GM13976 (cell line): Measurements from ENCODE around the gene LGR6.

Experiments
- DNase-seq: peaks from one replicate; pipeline ENCODE4 v3.0.0; 2012; ENCODE audit warnings: low spot score
- in situ Hi-C: fragments of 300-500 bp; cut with MboI; formaldehyde crosslinking; loops from one replicate; pipeline ENCODE4 v1.12.0; 2022; ENCODE audit warnings: low sequenced_read_pairs, mixed read lengths, inconsistent platforms; ENCODE audit not compliant: unreplicated experiment
- TF ChIP-seq, protein P1 (sequence below): IDR thresholded peaks from 2 replicates; pipeline ENCODE4 v1.5.1; 2012; ENCODE audit warnings: borderline replicate concordance, mild to moderate bottlenecking; ENCODE audit not compliant: insufficient read depth; ENCODE audit errors: extremely low read depth, missing control alignments, control extremely low read depth

LGR6 gene

DNA sequence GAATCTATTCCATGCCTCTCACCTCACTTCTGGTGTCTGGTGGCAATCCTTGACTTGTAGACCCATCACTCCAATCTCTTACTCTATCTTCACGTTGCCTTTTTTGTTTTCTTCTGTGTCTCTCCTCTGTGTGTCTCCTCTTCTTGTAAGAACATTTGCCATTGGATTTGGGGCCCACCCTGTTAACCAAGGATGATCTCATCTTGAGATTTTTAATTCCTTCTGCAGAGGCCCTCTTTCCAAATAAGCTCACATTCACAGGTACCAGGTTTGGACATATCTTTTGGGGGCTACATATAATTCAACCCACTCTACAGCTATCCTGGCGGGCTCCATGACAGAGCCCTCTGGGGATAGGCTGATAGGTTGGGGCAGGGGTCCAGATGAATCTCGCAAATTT, 92.3 kb downstream of the LGR6 start:
- no peak for DNase-seq
- in situ Hi-C loops: no loop called here
- TF ChIP-seq, protein P1, sequence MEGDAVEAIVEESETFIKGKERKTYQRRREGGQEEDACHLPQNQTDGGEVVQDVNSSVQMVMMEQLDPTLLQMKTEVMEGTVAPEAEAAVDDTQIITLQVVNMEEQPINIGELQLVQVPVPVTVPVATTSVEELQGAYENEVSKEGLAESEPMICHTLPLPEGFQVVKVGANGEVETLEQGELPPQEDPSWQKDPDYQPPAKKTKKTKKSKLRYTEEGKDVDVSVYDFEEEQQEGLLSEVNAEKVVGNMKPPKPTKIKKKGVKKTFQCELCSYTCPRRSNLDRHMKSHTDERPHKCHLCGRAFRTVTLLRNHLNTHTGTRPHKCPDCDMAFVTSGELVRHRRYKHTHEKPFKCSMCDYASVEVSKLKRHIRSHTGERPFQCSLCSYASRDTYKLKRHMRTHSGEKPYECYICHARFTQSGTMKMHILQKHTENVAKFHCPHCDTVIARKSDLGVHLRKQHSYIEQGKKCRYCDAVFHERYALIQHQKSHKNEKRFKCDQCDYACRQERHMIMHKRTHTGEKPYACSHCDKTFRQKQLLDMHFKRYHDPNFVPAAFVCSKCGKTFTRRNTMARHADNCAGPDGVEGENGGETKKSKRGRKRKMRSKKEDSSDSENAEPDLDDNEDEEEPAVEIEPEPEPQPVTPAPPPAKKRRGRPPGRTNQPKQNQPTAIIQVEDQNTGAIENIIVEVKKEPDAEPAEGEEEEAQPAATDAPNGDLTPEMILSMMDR: no peak

DNA sequence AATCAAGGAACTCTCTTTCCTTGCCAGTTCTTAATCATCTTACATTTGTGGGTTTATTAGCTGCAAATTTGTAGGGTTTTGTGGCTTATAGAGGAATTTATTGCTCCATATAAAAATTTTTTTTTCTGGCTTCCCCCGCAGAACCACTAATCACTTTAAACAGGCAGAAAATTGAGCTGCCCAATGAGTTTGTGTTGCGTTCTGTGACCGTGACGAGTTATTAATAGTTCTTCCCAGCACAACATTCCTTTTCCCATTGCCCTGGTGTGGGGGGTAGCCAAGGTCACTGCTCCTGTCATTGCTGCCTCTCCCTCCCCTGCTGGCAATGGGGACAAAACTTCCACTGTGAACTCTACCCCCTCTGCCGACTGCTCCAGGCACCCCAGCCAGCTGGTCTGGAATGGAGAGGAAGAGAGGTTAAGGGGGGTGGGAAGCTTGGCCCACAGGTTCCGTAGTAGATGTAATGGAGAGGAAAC, 93.1 kb downstream of the LGR6 start:
- DNase-seq: no peak
- in situ Hi-C loops: no loop called here
- TF ChIP-seq, protein P1: no peak

DNA sequence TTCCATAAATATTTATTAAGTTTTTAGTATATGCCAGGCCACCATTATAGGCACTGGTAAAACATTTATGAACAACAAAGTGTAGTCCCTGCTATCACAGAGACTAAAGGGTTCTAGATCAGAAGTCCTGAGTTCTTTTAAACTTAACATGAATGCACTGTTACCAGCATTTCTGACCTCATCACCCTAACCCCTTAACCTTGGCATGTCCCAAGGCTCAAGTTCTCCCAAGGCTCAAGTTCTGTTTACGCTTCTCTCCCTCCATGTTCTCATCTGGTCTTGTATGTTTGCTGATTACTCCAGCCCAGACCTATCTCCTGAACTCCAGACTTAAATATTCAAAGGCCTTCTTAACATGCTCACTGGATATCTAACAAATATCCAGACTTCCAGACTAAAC, 93.6 kb downstream of the LGR6 start:
- in situ Hi-C loops: no loop called here
- DNase-seq: no peak
- TF ChIP-seq, protein P1: no peak

- in situ Hi-C loops: no loop called here
- no peak for DNase-seq
- TF ChIP-seq, protein P1: no peak
These were observed 94.6 kb downstream of the LGR6 start for GRCh38 chr1:202288177-202288576.

DNA sequence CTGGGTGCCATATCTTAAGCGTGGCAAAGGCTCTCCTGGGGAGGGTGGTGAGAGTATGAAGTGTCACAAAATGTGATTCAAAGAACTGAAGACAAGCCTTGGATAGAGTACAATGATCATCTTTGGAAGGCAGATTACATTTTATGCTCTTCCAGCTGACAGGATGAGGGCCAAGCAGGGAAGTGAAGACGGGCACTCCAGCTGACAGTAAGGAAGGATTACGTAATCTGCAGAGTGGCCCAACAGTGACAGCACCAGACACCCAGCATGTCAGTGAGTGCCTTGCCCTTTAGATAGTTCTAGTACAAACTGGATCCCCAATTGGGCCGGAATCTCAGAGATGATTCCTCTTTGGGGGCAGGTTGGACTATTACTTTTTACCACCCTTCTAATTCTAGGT, 95.4 kb downstream of the LGR6 start:
- TF ChIP-seq, protein P1: no peak
- in situ Hi-C loops: no loop called here
- no peak for DNase-seq

DNA sequence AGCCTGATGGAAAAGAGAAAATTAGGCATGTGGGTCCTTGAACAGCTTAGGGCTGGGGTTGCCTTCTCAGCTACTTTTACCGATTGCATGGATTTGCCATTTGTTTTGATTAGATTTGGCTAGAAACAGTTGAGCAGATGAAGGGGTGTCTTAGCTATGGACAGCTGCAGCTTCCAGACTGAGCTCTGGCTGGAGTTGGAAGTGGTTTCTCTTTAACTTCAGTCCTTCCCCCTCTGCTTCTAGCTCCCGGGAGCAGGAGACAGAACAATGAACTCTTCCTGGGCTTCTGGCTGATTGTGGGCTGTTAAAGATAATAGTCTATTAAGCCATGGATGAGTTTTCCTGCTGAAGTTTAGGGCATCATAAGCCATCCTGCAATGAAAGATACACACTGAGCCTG, 97.4 kb downstream of the LGR6 start:
- TF ChIP-seq, protein P1: no peak
- DNase-seq: no peak
- in situ Hi-C loops: no loop called here

DNA sequence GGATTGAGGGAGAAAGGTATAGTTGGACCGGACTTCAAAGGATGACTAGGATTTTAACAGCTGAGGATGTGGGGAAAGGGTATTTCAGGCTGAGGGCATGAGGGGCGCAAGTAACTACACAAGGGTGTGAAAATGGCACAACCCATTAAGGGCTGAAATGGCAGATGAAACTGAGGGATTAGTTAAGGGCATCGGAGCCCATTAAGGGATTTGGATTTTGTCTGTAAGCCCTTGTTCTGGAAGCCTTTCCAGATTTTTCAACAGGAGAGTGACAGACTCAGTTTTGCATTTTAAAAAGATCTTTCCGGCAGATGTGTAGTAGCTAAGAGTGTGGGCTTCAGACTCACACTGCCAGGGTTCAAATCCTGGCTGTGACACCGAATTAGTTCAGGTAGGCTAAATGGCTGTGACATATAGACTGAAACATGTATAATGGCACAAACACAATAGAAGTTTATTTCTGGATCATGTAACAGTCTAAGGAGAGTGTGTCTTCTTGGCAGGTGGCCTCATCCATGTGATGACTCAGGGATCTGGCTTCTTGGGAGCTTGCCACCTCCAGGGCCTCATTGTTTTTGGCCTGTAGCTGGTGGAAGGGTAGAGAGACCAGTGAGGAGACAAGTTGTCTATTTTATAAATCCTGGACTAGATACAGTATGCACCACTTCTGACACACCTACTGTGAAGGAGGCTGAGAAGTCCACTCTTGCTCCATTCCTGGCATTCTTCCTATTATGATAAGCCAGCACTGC, 98.5 kb downstream of the LGR6 start:
- no peak for DNase-seq
- TF ChIP-seq, protein P1: no peak
- in situ Hi-C loops: no loop called here
